GM12878 (cell line): ENCODE data around the gene TUT1. TPM values are rescaled to one million over a fixed set of nuclear protein-coding genes. Genes with fewer than 3 reads are reported as not detected.

Experiments
- ATAC-seq: fragments of 200-7000 bp; cut with Tn5 transposase; 3 replicates; pipeline ENCODE4 v1.9.1; 2020; ENCODE audit warnings: mild to moderate bottlenecking, moderate library complexity
- BruUV-seq: library from RNA; stranded (reverse); fragments of 400-500 nt; replicated peaks from 2 replicates; lab custom pipeline; 2021; lab: Mats Ljungman, UMichigan
- CTCF ChIA-PET: fragments of 300-600 bp; sonication (Branson Sonifier 250); formaldehyde crosslinking; extraction: SDS; loops from one replicate; lab custom pipeline; 2021; ENCODE audit warnings: inconsistent platforms; lab: Yijun Ruan, JAX
- POLR2A ChIA-PET: fragments of 350-600 bp; formaldehyde crosslinking; extraction: SDS; loops from one replicate; lab custom pipeline; 2021; ENCODE audit warnings: inconsistent platforms; lab: Charles Lee
- RAD21 ChIA-PET: fragments of 300-600 bp; sonication (Branson Sonifier 250); formaldehyde crosslinking; loops from one replicate; lab custom pipeline; 2023; ENCODE audit warnings: antibody characterized with exemption; ENCODE audit not compliant: unreplicated experiment; lab: Charles Lee
- SMC1A ChIA-PET: fragments of 300-600 bp; sonication (Branson Sonifier 250); formaldehyde crosslinking; loops from one replicate; lab custom pipeline; 2023; ENCODE audit not compliant: unreplicated experiment, uncharacterized antibody; lab: Charles Lee
- DNase-seq: peaks from one replicate; pipeline ENCODE4 v3.0.0-alpha.2; 2011; ENCODE audit warnings: low read depth, low spot score
- FAIRE-seq: peaks from 3 replicates; lab custom pipeline; 2011; peaks lifted over from hg19 to GRCh38; lab: Jason Lieb, UNC
- H2AFZ ChIP-seq: 2 replicates; pipeline ENCODE4 v1.6.0; 2011; ENCODE audit warnings: low read depth, low read length, control low read depth; ENCODE audit not compliant: control insufficient read depth
- H3K27ac ChIP-seq: 2 replicates; pipeline ENCODE4 v1.5.1; 2011; ENCODE audit warnings: control low read depth; ENCODE audit not compliant: control insufficient read depth, insufficient read depth
- H3K27me3 ChIP-seq, 2 experiments: replicated peaks in 1 of 2; 2 replicates each; pipeline versions ENCODE4 v1.6.0 to v1.6.1; 2011; ENCODE audit warnings: low read length in 1 of 2; ENCODE audit not compliant: control insufficient read depth in 2 of 2, insufficient read depth in 2 of 2
- H3K36me3 ChIP-seq, 2 experiments: 2 replicates each; pipeline ENCODE4 v1.5.1; 2011; ENCODE audit warnings: low read length in 1 of 2; ENCODE audit not compliant: control insufficient read depth in 2 of 2, insufficient read depth in 2 of 2
- H3K4me1 ChIP-seq: 2 replicates; pipeline ENCODE4 v1.6.1; 2011; ENCODE audit warnings: mild to moderate bottlenecking, low read length, moderate library complexity, mixed read lengths; ENCODE audit not compliant: control insufficient read depth, insufficient read depth
- H3K4me2 ChIP-seq: 2 replicates; pipeline ENCODE4 v1.6.0; 2011; ENCODE audit warnings: control low read depth; ENCODE audit not compliant: control insufficient read depth, insufficient read depth
- H3K4me3 ChIP-seq: fragments of 200-600 bp; sonication (generic); 2 replicates; pipeline ENCODE4 v1.5.1; 2016
- H3K79me2 ChIP-seq: 2 replicates; pipeline ENCODE4 v1.6.0; 2011; ENCODE audit warnings: low read length; ENCODE audit not compliant: control insufficient read depth, insufficient read depth
- H3K9ac ChIP-seq: 2 replicates; pipeline ENCODE4 v1.8.0; 2011; ENCODE audit warnings: low read length, control low read depth, mixed read lengths; ENCODE audit not compliant: control insufficient read depth, insufficient read depth
- H3K9me3 ChIP-seq: replicated peaks from 3 replicates; pipeline ENCODE4 v1.5.1; 2011; ENCODE audit warnings: mild to moderate bottlenecking, low read length; ENCODE audit not compliant: control insufficient read depth, insufficient read depth
- H4K20me1 ChIP-seq: 2 replicates; pipeline ENCODE4 v1.6.0; 2011; ENCODE audit not compliant: control insufficient read depth, insufficient read depth
- CUX1 ChIP-seq: IDR thresholded peaks from 2 replicates; pipeline ENCODE4 v1.6.1; 2012; ENCODE audit warnings: improper control_type of control experiment, low read depth, low read length; ENCODE audit not compliant: insufficient replicate concordance
- PRDM15 ChIP-seq: fragments of 450-650 bp; formaldehyde crosslinking; IDR thresholded peaks from 2 replicates; pipeline ENCODE4 v1.4.0; 2020; ENCODE audit warnings: mild to moderate bottlenecking, moderate library complexity
- REST ChIP-seq: IDR thresholded peaks from 2 replicates; pipeline ENCODE4 v1.6.1; 2012; ENCODE audit warnings: mild to moderate bottlenecking, low read depth, low read length
- WGBS: methylation state at CpG from one replicate; pipeline ENCODE4 v1.1.6; 2016; ENCODE audit warnings: low lambda C conversion rate; ENCODE audit not compliant: insufficient replicate concordance, insufficient coverage; ENCODE audit errors: missing lambda C conversion rate; 5-methylcytosine and 5-hydroxymethylcytosine counted together
- in situ Hi-C: fragments of 300-500 bp; cut with MboI; formaldehyde crosslinking; loops from 9 replicates; pipeline ENCODE4 v1.14.3; 2018; ENCODE audit warnings: mixed read lengths
- intact Hi-C: fragments of 100-400 bp; cut with micrococcal nuclease; formaldehyde crosslinking; loops from one replicate; pipeline ENCODE4 v1.14.2; 2022; ENCODE audit not compliant: unreplicated experiment
- polyA plus RNA-seq, 11 experiments: library from polyadenylated mRNA; depleted of rRNA in 4 of 11; unstranded in 6 of 11; stranded (reverse) in 5 of 11; fragments of >200 nt; fragmentation: Nextera tagmentation in 4 of 11; fragmentation: Illumina TruSeq in 1 of 11; extraction: Ambion mirVana in 4 of 11; extraction: Trizol in 1 of 11; gene quantifications; 1 replicate in 1 of 11; 2 replicates in 10 of 11; pipeline versions ENCODE4 v1.2.1 to v1.2.3, GENCODE V29; 2011 to 2016; ENCODE audit warnings: inconsistent platforms in 2 of 11, missing spikeins in 2 of 11, low read depth in 1 of 11
- total RNA-seq, 4 experiments: library from RNA; depleted of rRNA in 3 of 4; stranded (reverse); fragments of >200 nt in 3 of 4; fragmentation: Illumina TruSeq in 1 of 4; extraction: Trizol in 1 of 4; gene quantifications; 2 replicates each; pipeline versions ENCODE4 v1.2.1 to v1.2.3, GENCODE V29; 2013 to 2021

TUT1 gene
- total and polyA plus RNA-seq, 10 of the 15 experiments (the other 5 are each of a cell fraction or from before 2014, with no cell fraction given), result 1.1 to 29.9 (median 16.2) TPM

GRCh38 chr11:62591448-62592145 lies at the start of gene TUT1 (continued):
- no peak for TF ChIP-seq PRDM15

GRCh38 chr11:62632492-62632891 lies 41.2 kb upstream of the TUT1 start:
- TF ChIP-seq CUX1, result no peak
- TF ChIP-seq REST, result no peak
- TF ChIP-seq, all 136 proteins: peak for 0
- FAIRE-seq (no peak), DNase-seq (no peak), ATAC-seq (no peak)
- Histone ChIP-seq H3K9me3 (no peaks in the 10 kb centered on the region), H4K20me1 (no peaks in the 10 kb centered on the region), H3K4me2 (no peak overlapping the region), H3K27ac (no peak overlapping the region), H3K27me3 (no peaks in the 10 kb centered on the region), H3K4me3 (no peak overlapping the region), H3K9ac (no peak overlapping the region), H3K36me3 (peaks cover 34 to 44% of the 10 kb centered on the region in 2 experiments), H3K4me1 (no peaks in the 10 kb centered on the region), H3K79me2 (no peaks in the 10 kb centered on the region), H2AFZ (no peak overlapping the region)
- 100% methylated on average over 6 of the region's 6 CpGs for WGBS
- ChIA-PET CTCF (no interaction called here), SMC1A (no interaction called here), RAD21 (interaction anchor here (0.6 kb wide), 1 partner anchor 13 kb away, joined by 3 read pairs; no protein-coding TSS in a partner anchor), POLR2A (no interaction called here)
- in situ Hi-C loops, result no loop called here
- intact Hi-C loops, result no loop called here
- no TSS peak for BruUV-seq
